GM20000 (cell line): ENCODE measurements around the gene ZNF512B.

Source experiments
- DNase-seq: peaks from one replicate; pipeline ENCODE4 v3.0.0; 2012; ENCODE audit warnings: low spot score
- CTCF ChIP-seq: IDR thresholded peaks from 2 replicates; pipeline ENCODE4 v1.5.1; 2012; ENCODE audit warnings: mild to moderate bottlenecking, control low read depth; ENCODE audit errors: extremely low read depth, missing control alignments

ZNF512B gene

GRCh38 chr20:63980806-63981728 is 11.3 kb upstream of the ZNF512B start, which contains the start of gene PRPF6:
Gene PRPF6 (plus strand): TSS chr20:63981132. CDS start chr20:63981246, 114 bp downstream.
- TF ChIP-seq CTCF: peak; percentile 71
- DNase-seq: peak; percentile 99

GRCh38 chr20:63980317-63980805 is 10.6 kb upstream of the ZNF512B start:
- no peak for TF ChIP-seq CTCF
- no peak for DNase-seq

- TF ChIP-seq CTCF: no peak
- DNase-seq: peak; percentile 88
Measured at GRCh38 chr20:63979557-63980316, 10.0 kb upstream of the ZNF512B start, which contains the start of gene SAMD10. Gene SAMD10 (minus strand): TSS chr20:63979642. CDS start chr20:63979467, 175 bp downstream.

GRCh38 chr20:63979229-63979556 is 9.5 kb upstream of the ZNF512B start:
- no peak for TF ChIP-seq CTCF
- DNase-seq: no peak

- no peak for TF ChIP-seq CTCF
- DNase-seq: peak; percentile 86
Measured at GRCh38 chr20:63978319-63979228, 8.8 kb upstream of the ZNF512B start.

- no peak for TF ChIP-seq CTCF
- DNase-seq: no peak
Measured at GRCh38 chr20:63977739-63978276, 8.1 kb upstream of the ZNF512B start.
